Measurements from ENCODE around the gene PLCB3.

PLCB3 gene

GRCh38 chr11:64210301-64211020 lies 40.9 kb upstream of the PLCB3 start:
- Mint-ChIP-seq H3K9me3 (no peaks in the 10 kb centered on the region), H3K27me3 (no peaks in the 10 kb centered on the region), H3K4me3 (no peak overlapping the region), H3K36me3 (peaks cover 49% of the 10 kb centered on the region), H3K27ac (peak overlapping the region; percentile 24), H3K4me1 (peaks cover 49% of the 10 kb centered on the region)
- DNase-seq: no peak
- CTCF ChIA-PET: interaction anchor here (1.8 kb wide), 1 partner anchor 16 kb away, joined by 7 read pairs; the partner anchor contains the start of genes NUDT22 and TRPT1

GRCh38 chr11:64211181-64211872 lies 40.0 kb upstream of the PLCB3 start:
- no peaks in the 10 kb centered on the region for H3K9me3 Mint-ChIP-seq
- H3K4me3 Mint-ChIP-seq: no peak overlapping the region
- CTCF ChIA-PET: no interaction called here
- no peak for DNase-seq
- peak overlapping the region; percentile 42 for H3K27ac Mint-ChIP-seq
- H3K4me1 Mint-ChIP-seq: peaks cover 40% of the 10 kb centered on the region
- peaks cover 51% of the 10 kb centered on the region for H3K36me3 Mint-ChIP-seq
- H3K27me3 Mint-ChIP-seq: no peaks in the 10 kb centered on the region

- CTCF ChIA-PET: interaction anchor here (5.1 kb wide), 1 partner anchor 10 kb away, joined by 28 read pairs; the partner anchor contains the start of gene FERMT3
- H3K4me1 Mint-ChIP-seq: peaks cover 13% of the 10 kb centered on the region
Observed at GRCh38 chr11:64216879-64217278, 34.5 kb upstream of the PLCB3 start.

GRCh38 chr11:64218628-64219353 lies 32.5 kb upstream of the PLCB3 start:
- Mint-ChIP-seq H3K4me1 (peaks cover 8% of the 10 kb centered on the region), H3K4me3 (no peak overlapping the region), H3K27ac (no peak overlapping the region), H3K9me3 (no peaks in the 10 kb centered on the region), H3K36me3 (peaks cover 30% of the 10 kb centered on the region), H3K27me3 (no peaks in the 10 kb centered on the region)
- CTCF ChIA-PET: interaction anchor here (5.1 kb wide), 1 partner anchor 12 kb away, joined by 28 read pairs; the partner anchor contains the start of gene FERMT3
- DNase-seq: no peak

More at GRCh38 chr11:64216879-64217278, 34.5 kb upstream of the PLCB3 start:
- Mint-ChIP-seq H3K9me3 (no peaks in the 10 kb centered on the region), H3K27ac (no peak overlapping the region), H3K27me3 (no peaks in the 10 kb centered on the region), H3K36me3 (peaks cover 38% of the 10 kb centered on the region), H3K4me3 (no peak overlapping the region)
- no peak for DNase-seq

- H3K9me3 Mint-ChIP-seq: no peaks in the 10 kb centered on the region
- H3K36me3 Mint-ChIP-seq: peaks cover 28% of the 10 kb centered on the region
- H3K27ac Mint-ChIP-seq: no peak overlapping the region
- H3K4me1 Mint-ChIP-seq: peaks cover 13% of the 10 kb centered on the region
- CTCF ChIA-PET: interaction anchor here (5.1 kb wide), 1 partner anchor 13 kb away, joined by 28 read pairs; the partner anchor contains the start of gene FERMT3
- H3K27me3 Mint-ChIP-seq: no peaks in the 10 kb centered on the region
- H3K4me3 Mint-ChIP-seq: no peak overlapping the region
- DNase-seq: no peak
Observed at GRCh38 chr11:64219354-64219684, 32.0 kb upstream of the PLCB3 start.

- Mint-ChIP-seq H3K27me3 (no peaks in the 10 kb centered on the region), H3K27ac (no peak overlapping the region), H3K9me3 (no peaks in the 10 kb centered on the region), H3K4me3 (no peak overlapping the region), H3K36me3 (peaks cover 28% of the 10 kb centered on the region), H3K4me1 (peaks cover 14% of the 10 kb centered on the region)
- DNase-seq: no peak
- CTCF ChIA-PET: interaction anchor here (5.1 kb wide), 1 partner anchor 13 kb away, joined by 28 read pairs; the partner anchor contains the start of gene FERMT3
Observed at GRCh38 chr11:64219755-64220154, 31.6 kb upstream of the PLCB3 start.

GRCh38 chr11:64220271-64220670 lies 31.1 kb upstream of the PLCB3 start:
- CTCF ChIA-PET: no interaction called here
- no peak for DNase-seq
- H3K9me3 Mint-ChIP-seq: no peaks in the 10 kb centered on the region
- no peak overlapping the region for H3K4me3 Mint-ChIP-seq
- peaks cover 15% of the 10 kb centered on the region for H3K4me1 Mint-ChIP-seq
- no peak overlapping the region for H3K27ac Mint-ChIP-seq
- H3K27me3 Mint-ChIP-seq: no peaks in the 10 kb centered on the region
- peaks cover 24% of the 10 kb centered on the region for H3K36me3 Mint-ChIP-seq

- H3K27ac Mint-ChIP-seq: no peak overlapping the region
- CTCF ChIA-PET: no interaction called here
- H3K9me3 Mint-ChIP-seq: no peaks in the 10 kb centered on the region
- H3K27me3 Mint-ChIP-seq: no peaks in the 10 kb centered on the region
- H3K4me3 Mint-ChIP-seq: no peak overlapping the region
- no peak for DNase-seq
- peaks cover 17% of the 10 kb centered on the region for H3K4me1 Mint-ChIP-seq
- peaks cover 24% of the 10 kb centered on the region for H3K36me3 Mint-ChIP-seq
Observed at GRCh38 chr11:64220798-64221197, 30.5 kb upstream of the PLCB3 start.

GRCh38 chr11:64222651-64223000 lies 28.7 kb upstream of the PLCB3 start:
- peaks cover 18% of the 10 kb centered on the region for H3K36me3 Mint-ChIP-seq
- H3K9me3 Mint-ChIP-seq: no peaks in the 10 kb centered on the region
- no peak for DNase-seq
- H3K27me3 Mint-ChIP-seq: no peaks in the 10 kb centered on the region
- peak overlapping the region; percentile 24 for H3K27ac Mint-ChIP-seq
- H3K4me1 Mint-ChIP-seq: peaks cover 24% of the 10 kb centered on the region
- CTCF ChIA-PET: no interaction called here
- H3K4me3 Mint-ChIP-seq: no peak overlapping the region

- H3K27me3 Mint-ChIP-seq: no peaks in the 10 kb centered on the region
- peaks cover 16% of the 10 kb centered on the region for H3K36me3 Mint-ChIP-seq
- CTCF ChIA-PET: interaction anchor here (5.1 kb wide), 1 partner anchor 17 kb away, joined by 48 read pairs; the partner anchor contains the start of gene FERMT3
- H3K27ac Mint-ChIP-seq: no peak overlapping the region
- no peaks in the 10 kb centered on the region for H3K9me3 Mint-ChIP-seq
- H3K4me3 Mint-ChIP-seq: no peak overlapping the region
- H3K4me1 Mint-ChIP-seq: peaks cover 29% of the 10 kb centered on the region
- no peak for DNase-seq
Observed at GRCh38 chr11:64223001-64223651, 28.2 kb upstream of the PLCB3 start.

- H3K4me3 Mint-ChIP-seq: peak overlapping the region; percentile 86
- CTCF ChIA-PET: interaction anchor here (1.8 to 5.1 kb wide), 2 partner anchors 18 to 21 kb away, joined by 6 to 48 read pairs; partner anchors contain the start of gene FERMT3
- DNase-seq: no peak
- H3K4me1 Mint-ChIP-seq: peaks cover 37% of the 10 kb centered on the region
- no peaks in the 10 kb centered on the region for H3K9me3 Mint-ChIP-seq
- no peak overlapping the region for H3K27ac Mint-ChIP-seq
- H3K36me3 Mint-ChIP-seq: peaks cover 12% of the 10 kb centered on the region
- H3K27me3 Mint-ChIP-seq: no peaks in the 10 kb centered on the region
Observed at GRCh38 chr11:64224151-64224890, 27.0 kb upstream of the PLCB3 start.

GRCh38 chr11:64224891-64225607 lies 26.3 kb upstream of the PLCB3 start:
- peaks cover 15% of the 10 kb centered on the region for H3K36me3 Mint-ChIP-seq
- H3K27me3 Mint-ChIP-seq: no peaks in the 10 kb centered on the region
- peak overlapping the region; percentile 86 for H3K4me3 Mint-ChIP-seq
- CTCF ChIA-PET: interaction anchor here (1.6 to 5.1 kb wide), 3 partner anchors 16 to 20 kb away, joined by 6 to 48 read pairs (median 7); partner anchors contain the start of genes FERMT3 and FKBP2
- H3K9me3 Mint-ChIP-seq: no peaks in the 10 kb centered on the region
- peaks cover 44% of the 10 kb centered on the region for H3K4me1 Mint-ChIP-seq
- H3K27ac Mint-ChIP-seq: peak overlapping the region; percentile 87
- DNase-seq: no peak

Measured in activated naive CD4-positive, alpha-beta T cell treated with anti-CD3 and anti-CD28 coated beads, Interleukin-2, amount 10 ng/mL, durations not matched to agents 7 days and 5 days (primary cell).